ENCODE data around the gene PYGB.
"Not testable (repeated sequence)": the region's sequence is repeated elsewhere in the genome, so short reads cannot be mapped to it uniquely, and the experiment has no call there.

Gene PYGB

DNA sequence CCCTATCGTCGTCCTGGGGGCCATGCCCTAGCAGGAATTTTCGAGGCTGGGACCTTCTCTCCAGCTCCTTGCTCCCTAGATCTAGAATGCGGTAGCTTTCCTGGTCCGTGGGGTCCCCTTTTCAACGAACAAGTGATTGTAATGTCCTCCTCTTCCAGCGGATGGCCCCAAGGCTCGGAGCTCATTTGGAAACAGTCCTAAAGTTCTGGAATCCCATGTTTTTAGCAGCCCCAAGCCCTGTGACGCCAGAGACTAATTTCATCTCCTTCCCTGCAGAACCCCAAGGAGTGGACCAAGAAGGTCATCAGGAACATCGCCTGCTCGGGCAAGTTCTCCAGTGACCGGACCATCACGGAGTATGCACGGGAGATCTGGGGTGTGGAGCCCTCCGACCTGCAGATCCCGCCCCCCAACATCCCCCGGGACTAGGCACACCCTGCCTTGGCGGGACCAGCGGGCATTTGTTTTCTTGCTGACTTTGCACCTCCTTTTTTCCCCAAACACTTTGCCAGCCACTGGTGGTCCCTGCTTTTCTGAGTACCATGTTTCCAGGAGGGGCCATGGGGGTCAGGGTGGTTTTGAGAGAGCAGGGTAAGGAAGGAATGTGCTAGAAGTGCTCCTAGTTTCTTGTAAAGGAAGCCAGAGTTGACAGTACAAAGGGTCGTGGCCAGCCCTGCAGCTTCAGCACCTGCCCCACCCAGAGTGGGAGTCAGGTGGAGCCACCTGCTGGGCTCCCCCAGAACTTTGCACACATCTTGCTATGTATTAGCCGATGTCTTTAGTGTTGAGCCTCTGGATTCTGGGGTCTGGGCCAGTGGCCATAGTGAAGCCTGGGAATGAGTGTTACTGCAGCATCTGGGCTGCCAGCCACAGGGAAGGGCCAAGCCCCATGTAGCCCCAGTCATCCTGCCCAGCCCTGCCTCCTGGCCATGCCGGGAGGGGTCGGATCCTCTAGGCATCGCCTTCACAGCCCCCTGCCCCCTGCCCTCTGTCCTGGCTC, 48.5 kb downstream of the PYGB start:
- DNase-seq (ENCODE audit: low read depth, low spot score), result no peak

DNA sequence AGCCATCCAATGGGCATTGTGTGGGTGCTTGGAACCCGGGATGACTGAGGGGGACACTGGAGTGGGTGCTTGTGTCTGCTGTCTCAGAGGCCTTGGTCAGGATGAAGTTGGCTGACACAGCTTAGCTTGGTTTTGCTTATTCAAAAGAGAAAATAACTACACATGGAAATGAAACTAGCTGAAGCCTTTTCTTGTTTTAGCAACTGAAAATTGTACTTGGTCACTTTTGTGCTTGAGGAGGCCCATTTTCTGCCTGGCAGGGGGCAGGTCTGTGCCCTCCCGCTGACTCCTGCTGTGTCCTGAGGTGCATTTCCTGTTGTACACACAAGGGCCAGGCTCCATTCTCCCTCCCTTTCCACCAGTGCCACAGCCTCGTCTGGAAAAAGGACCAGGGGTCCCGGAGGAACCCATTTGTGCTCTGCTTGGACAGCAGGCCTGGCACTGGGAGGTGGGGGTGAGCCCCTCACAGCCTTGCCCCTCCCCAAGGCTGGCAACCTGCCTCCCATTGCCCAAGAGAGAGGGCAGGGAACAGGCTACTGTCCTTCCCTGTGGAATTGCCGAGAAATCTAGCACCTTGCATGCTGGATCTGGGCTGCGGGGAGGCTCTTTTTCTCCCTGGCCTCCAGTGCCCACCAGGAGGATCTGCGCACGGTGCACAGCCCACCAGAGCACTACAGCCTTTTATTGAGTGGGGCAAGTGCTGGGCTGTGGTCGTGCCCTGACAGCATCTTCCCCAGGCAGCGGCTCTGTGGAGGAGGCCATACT, 49.4 kb downstream of the PYGB start:
- DNase-seq (ENCODE audit: low read depth, low spot score), result no peak

DNA sequence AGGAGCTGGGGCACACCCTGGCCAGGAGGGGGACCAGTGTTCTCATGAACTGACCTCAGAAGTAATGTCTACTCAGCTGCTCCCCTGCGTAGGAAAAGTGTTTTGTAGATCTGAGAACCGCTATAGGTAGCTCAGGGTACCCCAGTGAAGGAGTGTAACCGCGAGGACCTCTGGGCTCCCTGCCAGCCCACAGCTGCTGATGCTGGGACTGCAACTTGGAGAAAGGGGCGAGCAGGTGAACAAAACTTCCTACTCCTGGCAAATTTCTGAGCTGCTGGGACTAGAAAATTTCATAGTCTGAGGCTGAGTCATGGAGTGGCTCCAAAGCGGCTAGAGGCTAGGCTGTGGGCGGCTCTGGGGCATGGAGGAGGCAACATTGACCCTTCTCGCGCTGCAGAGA, 51.9 kb downstream of the PYGB start:
- no peak for DNase-seq (ENCODE audit: low read depth, low spot score)

DNA sequence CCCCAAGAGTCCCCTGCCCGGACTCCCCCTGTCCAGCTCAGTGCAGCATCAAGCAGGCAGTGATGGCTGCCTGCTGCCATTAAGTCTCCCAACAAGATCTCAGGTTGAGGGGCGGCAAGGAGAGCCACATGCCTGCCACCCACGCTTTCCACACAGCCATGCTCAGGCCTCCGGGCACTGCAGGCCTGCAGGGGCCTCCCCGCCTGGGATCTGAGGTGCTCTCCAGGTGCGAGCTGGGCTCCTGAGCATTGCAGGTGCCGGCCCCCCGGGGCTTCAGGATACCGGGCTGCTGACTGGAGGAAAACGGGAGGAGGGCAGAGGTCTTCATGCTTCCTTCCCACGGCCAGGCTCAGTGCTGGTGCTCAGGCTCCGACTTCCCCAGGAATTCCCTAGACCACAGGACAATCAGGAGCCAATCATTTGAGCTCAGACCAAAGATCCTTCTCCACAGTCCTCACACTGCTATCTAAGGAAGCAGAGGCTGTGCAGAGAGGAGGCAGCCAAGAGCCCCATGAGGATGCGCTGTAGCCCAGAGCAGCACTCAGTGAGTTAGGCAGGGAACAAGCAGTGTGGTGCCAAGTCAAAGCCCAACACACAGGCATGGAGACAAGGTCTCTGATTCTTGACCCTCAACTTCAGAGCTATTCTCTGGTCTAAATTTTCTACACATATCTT, 52.7 kb downstream of the PYGB start:
- DNase-seq (ENCODE audit: low read depth, low spot score), result no peak

DNA sequence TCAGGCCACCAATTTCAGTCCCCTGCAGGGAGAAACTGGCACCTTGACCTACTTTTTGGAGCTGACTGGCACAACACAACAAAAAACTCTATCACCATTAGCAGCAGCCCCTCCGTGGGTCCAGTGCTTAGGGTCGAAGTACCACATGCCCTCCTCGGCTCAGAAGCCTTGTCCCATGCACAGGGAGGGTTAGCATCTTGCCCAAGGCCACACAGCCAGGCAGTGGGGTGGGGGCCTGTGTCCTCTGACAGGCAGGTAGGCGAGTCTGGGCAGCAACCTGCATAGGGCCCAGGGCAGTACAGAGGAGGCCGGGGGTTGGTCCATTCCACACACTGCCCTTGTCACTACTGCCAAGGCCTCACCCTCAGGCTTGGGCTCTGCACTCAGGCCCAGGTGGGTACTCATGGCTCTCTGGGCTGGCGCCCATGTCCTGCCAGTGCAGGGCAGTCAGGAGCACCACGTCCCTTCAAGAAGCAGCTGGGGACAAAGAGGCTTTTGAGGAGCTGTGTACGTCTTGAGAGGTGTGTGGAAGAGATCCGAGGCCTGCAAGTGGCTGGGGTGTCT, 53.6 kb downstream of the PYGB start:
- DNase-seq (ENCODE audit: low read depth, low spot score), result no peak

DNA sequence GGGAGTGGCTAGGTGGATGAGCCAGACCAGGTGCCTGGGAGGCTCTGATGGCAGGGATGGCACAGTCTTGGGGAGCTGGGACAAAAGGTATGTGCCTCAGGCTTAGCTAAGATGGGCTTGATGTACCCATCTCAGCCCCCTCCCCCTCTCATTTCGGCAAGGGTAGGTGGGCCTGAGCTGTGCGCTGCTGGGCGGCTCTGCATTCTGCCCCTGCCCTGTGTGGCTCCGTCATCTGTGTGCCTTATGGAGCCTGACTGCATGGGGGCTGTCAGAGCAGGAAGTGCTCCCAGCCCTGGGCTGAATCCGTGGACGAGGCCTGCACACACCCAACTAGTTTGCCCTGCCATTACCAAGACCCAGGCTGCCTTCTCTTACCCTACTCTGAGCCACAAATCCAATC, 54.7 kb downstream of the PYGB start:
- no peak for DNase-seq (ENCODE audit: low read depth, low spot score)

DNA sequence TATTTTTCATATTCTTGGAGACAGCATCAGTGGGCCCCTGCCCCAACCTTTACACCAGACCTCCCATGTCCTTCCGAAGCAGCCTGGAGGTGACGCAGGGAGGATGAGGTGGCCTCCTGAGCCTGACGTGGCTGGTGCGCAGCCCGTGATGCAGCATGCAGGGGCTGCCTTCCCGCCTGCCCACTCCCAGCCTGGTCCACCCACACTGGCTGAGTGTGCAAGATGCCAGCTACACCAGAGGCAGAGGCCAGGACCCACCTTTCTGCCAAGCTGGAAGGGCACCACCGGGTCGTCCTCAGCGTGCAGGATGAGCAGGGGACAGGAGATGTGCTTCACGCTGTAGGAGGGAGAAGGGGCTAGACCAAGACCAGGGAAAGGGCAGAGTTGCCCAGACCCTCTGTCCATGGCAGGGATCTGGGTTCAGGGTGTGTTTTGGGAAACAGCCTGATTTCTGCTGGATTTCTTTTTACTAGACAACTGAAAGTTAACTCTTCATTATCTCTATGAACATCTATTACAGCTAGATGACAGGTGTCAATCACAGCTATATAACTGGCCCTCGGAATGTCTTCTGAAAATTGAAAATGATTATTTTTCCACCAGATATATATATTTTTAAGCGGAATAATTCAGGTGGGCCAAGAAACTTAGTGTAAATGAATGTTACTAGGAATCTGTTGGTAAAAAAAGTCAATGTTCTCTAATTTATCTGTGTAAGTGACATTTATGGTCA, 55.6 kb downstream of the PYGB start:
- DNase-seq (ENCODE audit: low read depth, low spot score), result no peak

DNA sequence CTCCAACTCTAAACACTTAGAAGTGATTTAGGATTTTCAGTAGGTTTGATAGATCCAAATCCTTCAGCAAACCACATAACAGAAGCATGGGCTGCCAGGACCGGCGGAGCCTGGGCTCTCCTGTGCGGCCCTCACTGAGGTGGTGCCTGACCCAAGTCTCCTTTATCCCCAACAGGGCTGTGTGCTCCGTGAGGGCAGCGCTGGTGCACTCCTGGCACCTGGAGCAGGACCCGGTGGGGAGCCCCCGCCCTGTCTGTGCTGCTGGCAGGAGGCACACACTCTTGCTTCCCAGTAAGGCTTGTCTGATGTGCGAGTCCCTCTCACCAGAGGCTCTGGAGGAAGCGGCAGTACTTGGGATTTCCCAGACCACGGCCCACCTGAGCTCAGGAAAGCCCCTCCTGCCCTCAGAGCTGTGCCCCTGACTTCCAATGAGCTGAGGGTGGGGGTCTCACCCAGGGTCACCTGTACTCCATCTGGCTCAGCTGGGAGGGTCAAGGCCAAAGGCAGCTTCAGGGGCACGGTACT, 56.2 kb downstream of the PYGB start:
- DNase-seq (ENCODE audit: low read depth, low spot score), result no peak

DNA sequence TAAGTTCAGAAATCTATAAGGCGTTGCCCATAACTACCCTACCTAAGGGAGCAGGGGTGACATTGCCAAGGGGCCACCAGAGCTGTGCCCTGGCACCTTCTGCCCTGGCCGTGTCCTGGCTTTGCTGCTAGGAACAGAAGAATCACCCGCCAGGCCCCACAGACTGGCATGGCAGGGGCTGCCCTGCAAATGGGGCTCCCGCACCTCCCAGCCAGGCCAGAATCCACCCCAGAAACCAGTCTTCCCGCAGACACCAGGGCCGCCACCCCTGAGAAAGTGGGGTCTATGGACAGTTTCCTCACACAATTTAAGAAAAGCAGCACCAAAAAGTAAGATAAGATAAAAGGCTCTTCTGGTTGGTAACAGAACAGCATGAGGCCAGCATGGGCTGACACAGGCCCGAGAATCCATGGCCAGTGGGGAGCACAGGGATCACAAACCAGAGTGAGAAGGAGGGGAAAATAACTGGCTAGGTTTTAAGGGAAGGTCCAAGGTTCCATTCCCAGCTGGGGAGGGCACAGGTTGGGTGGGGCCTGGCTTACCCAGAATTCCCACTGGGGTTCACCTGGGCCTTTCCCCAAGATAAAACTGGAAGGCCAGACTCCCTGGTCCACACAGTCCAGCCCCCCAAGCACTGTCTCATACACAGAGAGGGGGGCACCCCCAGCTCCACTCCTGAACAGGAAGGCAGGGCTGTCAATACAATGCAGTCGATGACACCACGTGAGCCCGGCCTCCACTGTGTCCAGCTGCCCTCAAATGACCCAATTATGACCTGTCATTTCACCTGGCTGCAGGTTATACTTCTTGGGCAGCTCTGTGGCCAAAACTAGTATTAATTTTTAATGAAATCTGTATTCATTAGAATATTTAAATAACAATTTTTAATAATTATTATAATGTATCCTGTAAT, 59.4 kb downstream of the PYGB start:
- no peak for DNase-seq (ENCODE audit: low read depth, low spot score)

DNA sequence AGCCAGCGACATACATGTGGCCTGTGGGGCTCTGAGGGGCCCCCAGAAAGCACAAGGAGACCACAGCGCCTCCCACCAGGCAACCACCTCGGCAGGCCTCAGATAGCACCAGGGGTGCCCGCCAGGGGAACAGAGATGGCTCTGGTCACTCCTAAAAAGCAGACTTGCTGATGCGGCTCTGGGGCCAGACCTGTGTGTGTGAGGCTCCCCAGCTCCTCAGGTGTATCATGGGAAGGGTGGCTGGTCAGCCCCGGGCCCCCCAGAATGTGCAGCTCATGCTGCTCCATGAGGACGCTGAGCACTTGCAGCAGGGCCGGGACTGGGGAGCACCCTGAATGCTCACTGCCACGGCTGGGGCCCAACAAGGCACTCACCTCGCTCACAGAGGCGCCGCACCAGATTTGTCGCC, 60.2 kb downstream of the PYGB start:
- DNase-seq (ENCODE audit: low read depth, low spot score), result no peak

DNA sequence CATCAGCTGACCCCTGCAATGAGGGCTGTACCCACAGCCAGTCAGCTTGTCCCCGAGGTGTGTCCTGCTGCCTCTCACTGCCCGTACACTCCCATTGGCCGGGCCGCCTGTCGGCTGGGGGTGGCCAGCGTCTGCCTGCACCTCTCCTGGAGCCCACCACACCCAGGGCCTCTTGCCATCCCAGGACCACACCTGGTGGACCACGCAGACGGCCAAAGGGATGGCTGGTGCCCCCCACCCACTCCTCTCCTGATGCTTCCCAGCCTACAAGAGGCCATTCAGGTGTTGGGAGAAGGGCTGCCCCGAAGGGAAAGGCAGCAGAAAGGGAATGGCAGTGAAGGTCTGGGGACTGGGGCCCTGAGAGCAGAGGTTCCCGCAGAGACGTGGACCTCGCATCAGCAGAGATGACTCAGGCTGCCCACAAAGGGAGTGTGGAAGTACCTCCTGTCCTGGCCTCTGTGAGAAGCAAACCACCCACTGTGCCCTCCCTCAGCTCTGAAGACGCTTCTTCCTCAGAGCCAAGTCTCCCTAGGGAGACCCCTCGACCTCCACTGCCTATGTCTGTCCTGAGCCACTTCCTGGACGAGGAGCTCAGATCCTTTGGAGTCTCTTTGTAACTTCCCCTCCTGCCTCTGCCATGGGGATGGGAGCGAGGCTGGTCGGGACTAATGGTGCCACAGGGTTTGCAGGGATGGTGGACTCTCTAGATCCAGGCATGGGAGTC, 60.9 kb downstream of the PYGB start:
- no peak for DNase-seq (ENCODE audit: low read depth, low spot score)

DNA sequence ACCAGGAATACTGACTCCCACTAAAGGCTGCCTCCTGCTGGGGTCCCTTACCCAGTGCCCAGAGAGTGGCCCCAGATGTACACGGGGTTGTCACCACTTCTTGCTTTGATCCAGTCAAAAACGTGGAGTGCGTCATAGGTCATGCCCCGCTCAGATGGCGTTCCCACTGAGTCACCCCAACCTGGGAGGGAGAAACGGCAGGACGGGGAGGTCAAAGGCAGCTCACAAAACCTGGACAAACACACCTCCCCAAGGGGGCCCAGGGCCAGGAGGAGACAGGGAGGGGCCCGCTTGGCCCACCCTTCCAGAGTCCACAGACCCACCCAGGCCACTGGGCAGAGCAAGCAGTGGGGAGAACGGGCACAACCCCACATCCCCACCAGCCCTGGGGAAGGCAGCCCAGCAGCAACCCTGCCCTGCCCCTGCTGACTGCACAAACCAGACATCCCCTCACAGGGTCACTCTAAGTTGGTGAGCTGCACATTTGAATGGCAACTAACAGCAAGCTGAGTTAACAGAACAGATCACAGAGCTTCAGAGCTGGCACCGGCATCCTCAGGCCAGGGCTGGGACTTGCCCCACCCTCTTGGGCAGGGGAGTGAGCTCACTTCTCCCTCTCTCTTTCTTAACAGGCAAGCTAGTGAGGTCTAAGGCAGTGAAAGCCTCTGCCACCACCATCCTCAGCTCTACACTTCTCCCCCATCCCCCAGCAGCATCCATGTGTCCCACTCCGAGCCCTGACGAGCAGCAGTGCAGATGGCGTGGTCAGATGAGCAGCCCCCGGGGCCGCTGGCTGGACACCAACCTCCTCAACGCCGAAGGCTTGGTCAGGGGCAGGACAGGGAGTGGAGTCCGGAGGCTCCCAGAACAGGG, 61.7 kb downstream of the PYGB start:
- no peak for DNase-seq (ENCODE audit: low read depth, low spot score)

DNA sequence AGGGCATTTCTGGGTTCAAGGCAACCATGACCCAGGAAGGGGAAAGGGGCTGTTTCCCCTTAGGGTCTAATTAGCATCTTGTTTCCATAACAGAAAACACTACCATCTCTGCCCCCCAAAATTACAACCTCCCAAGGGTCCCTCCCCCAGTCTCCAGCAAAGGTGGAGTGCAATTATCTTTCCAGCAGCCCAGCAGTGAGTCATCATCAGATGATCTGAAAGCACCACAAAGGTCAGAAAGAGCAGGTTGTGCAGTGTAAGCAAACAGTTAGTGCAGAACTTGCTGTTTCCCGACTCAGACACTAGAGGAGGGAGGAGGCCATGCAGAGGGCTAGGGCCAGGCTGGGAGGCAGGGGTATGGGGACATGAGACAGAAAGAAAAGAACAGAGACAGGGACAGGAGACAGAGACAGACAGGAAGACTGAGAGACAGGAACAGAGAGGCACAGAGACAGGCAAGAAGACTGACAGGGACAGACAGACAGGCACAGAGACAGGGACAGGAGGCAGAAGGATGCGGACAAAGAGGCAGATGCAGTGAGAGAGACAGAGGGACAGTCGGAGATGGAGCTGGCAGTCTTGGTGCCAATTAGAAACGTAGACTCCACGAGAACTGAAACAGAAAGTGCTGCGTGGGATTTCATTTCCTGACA, 62.5 kb downstream of the PYGB start:
- DNase-seq (ENCODE audit: low read depth, low spot score), result no peak

DNA sequence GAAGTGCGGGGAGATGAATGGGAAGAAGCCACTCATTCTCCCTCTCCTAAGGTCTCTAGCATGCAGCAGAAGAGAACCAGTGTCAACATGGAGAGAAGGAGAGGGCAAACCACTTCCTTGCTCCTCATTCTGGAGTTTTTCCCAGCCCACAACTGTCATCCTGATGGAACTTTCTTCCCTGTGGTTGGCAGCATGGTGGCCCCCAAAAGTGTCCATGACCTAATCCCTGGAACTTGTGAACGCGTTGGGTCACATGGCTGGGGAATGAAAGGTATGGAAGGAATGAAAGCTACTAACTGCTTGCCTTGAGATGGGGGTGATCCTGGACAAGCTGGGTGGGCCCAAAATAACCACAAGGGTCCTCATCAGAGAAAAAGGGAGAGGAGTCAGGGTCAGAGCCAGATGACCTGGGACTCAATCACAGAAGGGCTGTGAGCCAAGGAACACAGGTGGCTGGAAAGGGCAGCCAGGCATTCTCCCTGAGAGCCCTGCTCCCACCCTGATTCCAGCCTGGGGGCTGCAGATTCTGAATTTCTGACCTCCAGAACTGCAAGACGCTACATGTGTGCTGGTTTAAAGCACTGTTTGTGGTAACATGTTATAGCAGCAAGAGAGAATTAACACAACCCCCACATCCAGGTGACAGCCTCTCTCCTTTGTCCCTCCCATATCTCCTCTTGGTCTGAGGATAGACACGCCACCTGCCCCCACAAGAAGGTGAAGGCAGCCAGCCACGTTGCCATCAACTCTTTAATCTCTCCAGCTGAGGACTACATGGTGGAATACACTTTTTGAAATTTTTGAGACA, 63.2 kb downstream of the PYGB start:
- no peak for DNase-seq (ENCODE audit: low read depth, low spot score)

DNA sequence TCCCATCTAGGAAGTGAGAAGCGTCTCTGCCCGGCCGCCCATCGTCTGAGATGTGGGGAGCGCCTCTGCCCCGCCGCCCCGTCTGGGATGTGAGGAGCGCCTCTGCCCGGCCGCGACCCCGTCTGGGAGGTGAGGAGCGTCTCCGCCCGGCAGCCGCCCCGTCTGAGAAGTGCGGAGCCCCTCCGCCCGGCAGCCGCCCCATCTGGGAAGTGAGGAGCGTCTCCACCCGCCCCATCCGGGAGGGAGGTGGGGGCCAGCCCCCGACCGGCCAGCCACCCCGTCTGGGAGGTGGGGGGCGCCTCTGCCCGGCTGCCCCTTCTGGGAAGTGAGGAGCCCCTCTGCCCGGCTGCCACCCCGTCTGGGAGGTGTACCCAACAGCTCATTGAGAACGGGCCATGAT, 64.8 kb downstream of the PYGB start:
- not testable (repeated sequence) for DNase-seq (ENCODE audit: low read depth, low spot score)

DNA sequence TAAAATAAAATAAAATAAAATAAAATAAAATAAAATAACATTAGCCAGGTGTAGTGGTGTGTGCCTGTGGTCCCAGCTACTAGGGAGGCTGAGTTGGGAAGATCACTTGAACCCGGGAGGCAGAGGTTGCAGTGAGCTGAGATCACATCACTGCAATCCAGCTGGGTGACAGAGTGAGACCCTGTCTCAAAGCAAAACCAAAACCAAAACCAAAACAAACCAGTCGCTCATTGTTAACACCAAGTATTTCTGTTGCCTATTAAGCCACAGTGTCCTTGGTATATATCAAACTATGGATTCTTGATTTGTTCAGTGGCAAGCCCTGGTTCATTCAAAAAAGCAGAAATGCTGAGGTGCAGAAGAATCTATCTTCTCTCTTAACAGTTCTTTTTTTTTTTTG, 65.7 kb downstream of the PYGB start:
- DNase-seq (ENCODE audit: low read depth, low spot score), result no peak
